ENCODE measurements around the gene RIMKLA.

RIMKLA gene

DNA sequence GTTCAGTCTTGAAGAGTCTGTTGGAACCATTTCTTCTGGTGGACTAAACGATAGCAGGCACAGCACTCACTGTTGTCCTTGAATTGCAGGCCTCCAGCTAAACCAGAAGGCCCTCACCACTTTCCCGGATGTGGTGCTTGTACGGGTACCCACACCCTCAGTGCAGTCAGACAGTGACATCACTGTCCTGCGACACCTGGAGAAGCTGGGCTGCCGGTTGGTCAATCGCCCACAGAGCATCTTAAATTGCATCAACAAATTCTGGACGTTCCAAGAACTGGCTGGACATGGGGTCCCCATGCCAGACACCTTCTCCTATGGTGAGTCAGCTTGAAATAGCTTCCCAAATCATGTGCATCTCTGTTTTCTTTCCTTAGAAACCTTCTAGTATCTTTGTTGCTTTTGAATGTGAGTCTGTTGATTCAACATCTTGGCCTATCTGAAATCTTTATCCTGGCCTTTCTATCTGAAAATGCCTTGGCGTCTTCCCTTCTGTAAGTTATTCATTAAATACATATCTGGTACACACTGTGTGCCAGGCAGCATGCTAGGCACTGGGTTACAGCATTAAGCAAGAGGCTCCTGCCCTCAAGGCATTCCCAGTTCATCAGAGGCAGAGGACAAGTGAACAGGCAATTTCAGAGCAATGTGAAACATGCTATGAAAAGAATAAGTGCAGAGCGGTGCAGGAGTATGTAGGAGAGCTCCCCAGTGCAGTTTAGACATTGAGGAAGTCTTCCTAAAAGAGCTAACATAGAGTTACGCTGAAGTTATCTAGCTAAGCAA lies 18.9 kb downstream of the RIMKLA start:
- Mint-ChIP-seq H3K4me3 (no peak overlapping the region), H3K27ac (no peak overlapping the region), H3K36me3 (no peaks in the 10 kb centered on the region), H3K27me3 (no peaks in the 10 kb centered on the region), H3K9me3 (no peaks in the 10 kb centered on the region), H3K4me1 (no peaks in the 10 kb centered on the region)
- no peak for DNase-seq
- CTCF ChIA-PET: no interaction called here

DNA sequence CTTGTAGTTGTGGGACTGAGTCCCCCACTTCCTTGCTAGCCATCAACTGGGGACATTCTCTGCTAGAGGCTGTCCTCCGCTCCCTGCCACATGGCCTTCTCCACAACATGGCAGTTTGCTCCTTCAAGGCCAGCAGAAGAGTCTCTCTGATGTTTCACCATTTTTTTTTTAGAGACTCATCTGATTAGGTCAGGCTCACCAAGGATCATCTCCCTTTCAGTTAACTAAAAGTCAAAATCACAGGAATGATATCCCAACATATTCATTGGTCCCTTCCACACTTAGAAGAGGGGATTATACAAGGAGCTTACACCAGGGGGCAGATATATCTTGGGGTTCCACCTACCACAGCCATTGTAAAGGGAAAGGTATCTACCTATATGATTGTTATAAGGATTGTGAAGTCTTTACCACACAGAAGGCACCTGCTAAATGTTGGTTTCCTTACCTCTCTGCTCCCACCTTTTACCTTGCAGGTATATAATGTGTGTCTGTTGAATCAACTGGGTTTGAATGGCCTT lies 23.3 kb downstream of the RIMKLA start:
- no peak overlapping the region for H3K4me3 Mint-ChIP-seq
- DNase-seq: no peak
- CTCF ChIA-PET: interaction anchor here (0.7 kb wide), 1 partner anchor 12 kb away, joined by 3 read pairs; no protein-coding TSS in a partner anchor
- H3K9me3 Mint-ChIP-seq: no peaks in the 10 kb centered on the region
- H3K27ac Mint-ChIP-seq: no peak overlapping the region
- H3K4me1 Mint-ChIP-seq: no peaks in the 10 kb centered on the region
- no peaks in the 10 kb centered on the region for H3K36me3 Mint-ChIP-seq
- peaks cover 6% of the 10 kb centered on the region for H3K27me3 Mint-ChIP-seq

DNA sequence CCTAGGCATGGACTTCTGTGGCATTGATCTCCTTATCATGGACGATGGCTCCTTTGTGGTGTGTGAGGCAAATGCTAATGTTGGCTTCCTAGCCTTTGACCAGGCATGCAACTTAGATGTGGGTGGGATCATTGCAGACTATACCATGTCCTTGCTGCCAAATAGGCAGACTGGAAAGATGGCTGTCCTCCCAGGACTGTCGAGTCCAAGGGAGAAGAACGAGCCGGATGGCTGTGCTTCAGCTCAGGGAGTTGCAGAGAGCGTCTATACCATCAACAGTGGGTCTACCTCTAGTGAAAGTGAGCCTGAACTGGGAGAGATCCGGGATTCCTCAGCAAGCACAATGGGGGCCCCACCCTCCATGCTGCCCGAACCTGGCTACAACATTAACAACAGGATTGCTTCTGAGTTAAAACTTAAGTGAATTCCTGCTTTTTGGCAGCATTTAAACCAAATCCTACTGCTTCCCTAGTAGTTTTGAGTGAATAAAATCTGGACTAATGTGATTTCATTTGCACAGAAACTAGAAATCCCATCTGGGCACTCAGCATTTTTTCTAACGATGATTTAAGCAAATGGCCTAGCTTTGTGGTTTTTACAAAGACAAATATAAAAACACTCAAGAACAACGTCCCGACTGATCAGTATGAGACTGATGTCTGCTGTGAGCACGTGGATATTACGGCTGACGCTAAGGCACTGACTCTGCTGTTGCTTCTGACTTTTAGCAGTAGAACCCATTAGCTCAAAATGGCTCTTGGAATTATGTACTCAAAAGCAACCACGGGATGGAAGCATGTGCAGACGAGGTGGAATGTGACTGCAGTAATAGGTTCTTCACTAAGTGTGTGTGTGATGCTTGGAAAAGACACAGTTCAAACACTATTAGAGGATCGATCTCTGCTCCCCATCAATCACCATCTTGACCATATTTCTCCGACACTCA lies 34.2 kb downstream of the RIMKLA start:
- DNase-seq: no peak
- H3K4me3 Mint-ChIP-seq: no peak overlapping the region
- no peaks in the 10 kb centered on the region for H3K27me3 Mint-ChIP-seq
- H3K27ac Mint-ChIP-seq: no peak overlapping the region
- H3K4me1 Mint-ChIP-seq: no peaks in the 10 kb centered on the region
- H3K36me3 Mint-ChIP-seq: no peaks in the 10 kb centered on the region
- no peaks in the 10 kb centered on the region for H3K9me3 Mint-ChIP-seq
- CTCF ChIA-PET: no interaction called here

GRCh38 chr1:42417166-42417565 lies 36.6 kb downstream of the RIMKLA start:
- Mint-ChIP-seq H3K9me3 (no peaks in the 10 kb centered on the region), H3K27ac (no peak overlapping the region), H3K27me3 (peaks cover 5% of the 10 kb centered on the region), H3K36me3 (no peaks in the 10 kb centered on the region), H3K4me1 (no peaks in the 10 kb centered on the region), H3K4me3 (no peak overlapping the region)
- no peak for DNase-seq
- CTCF ChIA-PET: no interaction called here

DNA sequence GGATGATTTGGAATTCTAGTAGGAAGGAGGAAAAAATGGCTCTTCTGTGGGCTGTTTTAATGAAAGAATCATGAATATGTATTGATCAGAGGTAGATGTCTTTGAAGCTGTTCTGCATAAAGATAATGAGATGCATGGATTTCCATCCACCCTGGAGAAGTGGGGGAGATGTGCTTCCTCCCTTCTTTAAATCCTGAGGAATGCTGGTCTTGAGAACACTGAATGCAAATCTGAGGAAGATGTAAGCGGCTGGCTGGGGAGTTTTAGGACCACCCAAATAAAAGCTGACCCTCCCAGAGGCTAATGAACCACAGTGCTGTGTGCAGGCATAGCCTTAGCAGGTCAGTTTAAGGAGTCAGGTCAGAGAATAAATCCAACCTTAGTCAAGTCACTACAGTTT lies 37.9 kb downstream of the RIMKLA start:
- no peaks in the 10 kb centered on the region for H3K4me1 Mint-ChIP-seq
- H3K4me3 Mint-ChIP-seq: no peak overlapping the region
- DNase-seq: no peak
- H3K9me3 Mint-ChIP-seq: no peaks in the 10 kb centered on the region
- H3K27me3 Mint-ChIP-seq: peaks cover 6% of the 10 kb centered on the region
- CTCF ChIA-PET: no interaction called here
- no peak overlapping the region for H3K27ac Mint-ChIP-seq
- H3K36me3 Mint-ChIP-seq: no peaks in the 10 kb centered on the region

DNA sequence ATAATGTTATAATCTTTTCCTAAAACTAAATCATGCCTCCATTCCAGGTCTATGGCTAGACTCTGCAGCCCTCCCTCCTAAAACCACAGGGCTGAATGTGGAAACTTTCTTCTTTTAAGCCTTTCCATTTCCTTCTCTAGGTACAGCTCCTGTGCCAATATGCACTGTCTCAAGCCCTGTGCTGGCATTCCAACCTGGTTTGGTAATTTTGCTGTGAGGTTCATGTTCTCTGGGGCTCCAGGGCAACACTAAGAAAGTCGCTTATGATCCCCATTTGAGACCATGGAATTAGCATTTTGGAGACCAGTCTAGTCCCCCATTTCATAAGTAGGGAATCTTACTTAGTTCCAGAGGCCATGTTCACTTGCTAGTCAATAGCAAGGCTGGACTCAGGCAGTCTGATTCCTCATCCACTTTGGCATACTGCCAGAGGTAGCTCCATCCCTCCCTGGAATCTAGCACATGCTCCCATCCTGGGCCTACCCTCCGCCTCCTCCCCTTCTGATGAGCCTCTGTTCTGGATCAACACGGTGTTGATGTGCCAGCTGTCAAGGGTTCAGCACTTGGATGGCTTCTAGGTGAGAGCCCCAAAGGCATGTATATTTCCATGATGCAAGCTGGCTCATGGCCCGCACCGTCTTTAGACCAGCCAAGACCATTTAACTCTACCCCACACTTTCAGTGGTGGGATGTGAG lies 38.7 kb downstream of the RIMKLA start:
- Mint-ChIP-seq H3K9me3 (no peaks in the 10 kb centered on the region), H3K27me3 (peaks cover 10% of the 10 kb centered on the region), H3K27ac (no peak overlapping the region), H3K4me1 (no peaks in the 10 kb centered on the region), H3K36me3 (no peaks in the 10 kb centered on the region), H3K4me3 (no peak overlapping the region)
- DNase-seq: no peak
- CTCF ChIA-PET: no interaction called here

GRCh38 chr1:42420121-42420520 lies 39.5 kb downstream of the RIMKLA start:
- Mint-ChIP-seq H3K27me3 (peaks cover 10% of the 10 kb centered on the region), H3K9me3 (no peaks in the 10 kb centered on the region), H3K27ac (no peak overlapping the region), H3K36me3 (no peaks in the 10 kb centered on the region), H3K4me3 (no peak overlapping the region), H3K4me1 (no peaks in the 10 kb centered on the region)
- no peak for DNase-seq
- CTCF ChIA-PET: no interaction called here

- no peak for DNase-seq
These were observed 40.5 kb downstream of the RIMKLA start for GRCh38 chr1:42420911-42421585.

GRCh38 chr1:42422737-42423136 lies 42.1 kb downstream of the RIMKLA start:
- Mint-ChIP-seq H3K27ac (no peak overlapping the region), H3K36me3 (no peaks in the 10 kb centered on the region), H3K4me1 (no peaks in the 10 kb centered on the region), H3K4me3 (no peak overlapping the region), H3K27me3 (peaks cover 10% of the 10 kb centered on the region), H3K9me3 (no peaks in the 10 kb centered on the region)
- DNase-seq: no peak
- CTCF ChIA-PET: no interaction called here

More at GRCh38 chr1:42420911-42421585, 40.5 kb downstream of the RIMKLA start:
- CTCF ChIA-PET: no interaction called here
- Mint-ChIP-seq H3K27ac (no peak overlapping the region), H3K36me3 (no peaks in the 10 kb centered on the region), H3K4me1 (no peaks in the 10 kb centered on the region), H3K9me3 (no peaks in the 10 kb centered on the region), H3K27me3 (peaks cover 10% of the 10 kb centered on the region), H3K4me3 (no peak overlapping the region)

DNA sequence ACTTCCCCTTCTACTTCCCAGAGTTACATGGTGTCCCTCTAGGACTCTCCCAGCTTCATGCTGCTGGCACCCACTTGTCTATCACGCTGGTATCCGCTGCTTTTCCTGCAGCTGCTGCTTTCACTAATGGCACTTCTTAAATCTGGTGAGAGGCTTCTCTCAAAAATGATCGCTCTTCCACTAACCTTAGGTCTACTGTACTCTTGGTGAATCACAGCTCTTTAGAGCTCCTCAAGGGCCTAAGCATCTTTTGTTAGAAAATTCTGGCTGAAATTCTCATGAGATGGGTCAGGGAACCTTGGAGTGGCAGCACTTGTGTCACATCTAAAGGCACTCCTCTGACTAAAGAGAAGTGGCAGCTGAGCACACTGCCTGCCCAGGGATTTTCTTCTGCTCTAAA lies 43.1 kb downstream of the RIMKLA start:
- CTCF ChIA-PET: no interaction called here
- no peaks in the 10 kb centered on the region for H3K4me1 Mint-ChIP-seq
- no peaks in the 10 kb centered on the region for H3K9me3 Mint-ChIP-seq
- no peaks in the 10 kb centered on the region for H3K36me3 Mint-ChIP-seq
- H3K27me3 Mint-ChIP-seq: peaks cover 10% of the 10 kb centered on the region
- DNase-seq: no peak
- no peak overlapping the region for H3K27ac Mint-ChIP-seq
- H3K4me3 Mint-ChIP-seq: no peak overlapping the region

DNA sequence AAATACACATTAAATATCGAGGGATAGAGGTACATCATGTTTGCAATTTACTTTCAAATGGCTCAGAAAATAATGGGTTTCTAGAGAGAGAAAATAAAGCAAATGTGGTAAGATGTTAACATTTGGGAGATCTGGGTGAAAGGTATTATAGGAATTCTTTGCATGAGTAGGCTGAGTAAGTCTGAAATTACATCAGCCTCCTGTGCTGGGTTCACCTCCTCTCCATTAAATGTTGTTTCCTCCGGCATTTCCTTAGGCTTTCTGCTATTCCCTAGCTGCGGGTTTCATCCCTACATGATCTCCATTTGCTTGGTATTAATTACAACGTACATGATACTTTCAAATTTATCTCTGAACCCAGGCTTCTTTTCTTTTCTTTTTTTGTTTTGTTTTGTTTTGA lies 43.6 kb downstream of the RIMKLA start:
- Mint-ChIP-seq H3K27ac (no peak overlapping the region), H3K36me3 (no peaks in the 10 kb centered on the region), H3K4me1 (no peaks in the 10 kb centered on the region), H3K27me3 (peaks cover 10% of the 10 kb centered on the region), H3K4me3 (no peak overlapping the region), H3K9me3 (no peaks in the 10 kb centered on the region)
- DNase-seq: no peak
- CTCF ChIA-PET: no interaction called here

DNA sequence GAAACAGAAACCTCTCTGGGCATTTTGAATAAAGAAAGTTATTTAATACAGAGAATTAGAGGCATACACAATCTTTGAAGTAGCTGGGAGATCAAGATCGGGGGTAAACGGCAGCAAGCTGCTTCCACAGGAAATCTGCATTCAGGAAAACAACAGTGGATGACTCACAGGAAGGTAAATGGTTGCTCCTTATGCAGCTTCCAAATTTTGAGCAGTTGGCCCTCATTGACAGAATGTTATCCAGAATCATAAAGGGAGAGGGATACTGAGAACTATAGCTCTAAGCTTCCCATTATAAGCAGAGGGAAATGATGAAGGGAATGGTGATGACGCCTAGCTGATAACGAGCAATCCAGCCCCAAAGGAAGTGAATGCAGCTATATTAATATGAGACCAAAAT lies 46.6 kb downstream of the RIMKLA start:
- peaks cover 5% of the 10 kb centered on the region for H3K27me3 Mint-ChIP-seq

GRCh38 chr1:42429603-42430002 lies 49.0 kb downstream of the RIMKLA start:
- CTCF ChIA-PET: no interaction called here

More for the DNA sequence above, 46.6 kb downstream of the RIMKLA start:
- CTCF ChIA-PET: no interaction called here
- Mint-ChIP-seq H3K4me3 (no peak overlapping the region), H3K27ac (no peak overlapping the region), H3K4me1 (no peaks in the 10 kb centered on the region), H3K36me3 (no peaks in the 10 kb centered on the region), H3K9me3 (no peaks in the 10 kb centered on the region)
- DNase-seq: no peak

More at GRCh38 chr1:42429603-42430002, 49.0 kb downstream of the RIMKLA start:
- Mint-ChIP-seq H3K9me3 (no peaks in the 10 kb centered on the region), H3K4me1 (no peaks in the 10 kb centered on the region), H3K36me3 (no peaks in the 10 kb centered on the region), H3K27me3 (no peaks in the 10 kb centered on the region), H3K27ac (no peak overlapping the region), H3K4me3 (no peak overlapping the region)
- no peak for DNase-seq
